ENCODE measurements around the gene SASS6.

Gene SASS6

GRCh38 chr1:100038660-100039287 lies 94.0 kb downstream of the SASS6 start:
- no peak for DNase-seq

- peak; percentile 59 for DNase-seq
Observed at GRCh38 chr1:100037927-100038659, 94.6 kb downstream of the SASS6 start.

DNA sequence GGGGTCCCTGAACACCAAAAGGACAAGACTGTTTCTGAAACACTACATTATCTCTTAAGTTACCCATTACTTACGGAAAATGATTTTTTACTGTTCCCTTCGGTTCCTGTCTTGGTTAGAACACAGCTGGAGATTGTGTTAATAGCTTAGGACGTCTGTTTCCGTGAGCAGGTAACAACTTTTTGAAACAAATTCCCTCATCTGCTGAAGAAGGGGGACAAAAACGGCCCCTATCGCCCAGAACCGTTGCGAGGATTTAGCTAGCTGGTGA lies 95.1 kb downstream of the SASS6 start:
- no peak for DNase-seq

- DNase-seq, result no peak
Observed at GRCh38 chr1:100036718-100037655, 95.7 kb downstream of the SASS6 start.

GRCh38 chr1:100035214-100035613 lies 97.5 kb downstream of the SASS6 start:
- DNase-seq, result no peak

GRCh38 chr1:100034470-100034869 lies 98.3 kb downstream of the SASS6 start:
- DNase-seq, result peak; percentile 38
